K562 (cell line): ENCODE measurements around the gene MOG. TPM values are rescaled to one million over a fixed set of nuclear protein-coding genes. Genes with fewer than 3 reads are reported as not detected.

ENCODE experiments used
- BRD9 ChIP-seq: fragments of 450-650 bp; IDR thresholded peaks from 2 replicates; pipeline ENCODE4 v1.6.1; 2018; ENCODE audit warnings: low read depth; ENCODE audit not compliant: partially characterized antibody
- CREB1 ChIP-seq, 2 experiments: sonication (generic) in 1 of 2; formaldehyde crosslinking in 1 of 2; IDR thresholded peaks; 2 replicates each; pipeline versions ENCODE4 v1.6.1 to v1.8.0; 2012 to 2022; ENCODE audit warnings: inconsistent platforms in 1 of 2, mild to moderate bottlenecking in 1 of 2, missing genetic modification reagents in 1 of 2, moderate library complexity in 1 of 2
- CTCFL ChIP-seq: IDR thresholded peaks from 2 replicates; pipeline ENCODE4 v1.6.1; 2011; ENCODE audit warnings: borderline replicate concordance, low read depth, mild to moderate bottlenecking, moderate library complexity, low read length; ENCODE audit not compliant: insufficient read depth, poor library complexity, severe bottlenecking
- E2F5 ChIP-seq: sonication (generic); formaldehyde crosslinking; IDR thresholded peaks from 2 replicates; pipeline ENCODE4 v1.8.0; 2022; ENCODE audit warnings: mild to moderate bottlenecking, missing genetic modification reagents
- GABPB1 ChIP-seq: sonication (generic); formaldehyde crosslinking; IDR thresholded peaks from 2 replicates; pipeline ENCODE4 v1.8.0; 2022; ENCODE audit warnings: mild to moderate bottlenecking, missing genetic modification reagents
- GTF2A2 ChIP-seq: IDR thresholded peaks from 2 replicates; pipeline ENCODE4 v1.6.1; 2016; ENCODE audit warnings: mild to moderate bottlenecking, missing genetic modification characterization, missing compliant biosample characterization
- L3MBTL2 ChIP-seq: fragments of 450-650 bp; IDR thresholded peaks from 2 replicates; pipeline ENCODE4 v1.6.1; 2016; ENCODE audit warnings: mild to moderate bottlenecking, moderate library complexity
- MAX ChIP-seq: sonication (generic); formaldehyde crosslinking; IDR thresholded peaks from 2 replicates; pipeline ENCODE4 v1.9.0; 2022; ENCODE audit warnings: mild to moderate bottlenecking, missing genetic modification reagents
- MBD2 ChIP-seq: sonication (generic); IDR thresholded peaks from 2 replicates; pipeline ENCODE4 v1.6.1; 2016; ENCODE audit warnings: low read depth, borderline replicate concordance
- MTA1 ChIP-seq: fragments of 450-650 bp; IDR thresholded peaks from 2 replicates; pipeline ENCODE4 v1.6.1; 2017; ENCODE audit warnings: borderline replicate concordance
- NR2C1 ChIP-seq, 2 experiments: fragments of 450-650 bp; IDR thresholded peaks; 2 replicates each; pipeline ENCODE4 v1.6.1; 2017; ENCODE audit warnings: mild to moderate bottlenecking in 2 of 2, antibody characterized with exemption in 1 of 2, inconsistent platforms in 1 of 2, missing compliant biosample characterization in 1 of 2, missing genetic modification characterization in 1 of 2
- POLR2G ChIP-seq: fragments of 200-400 bp; formaldehyde crosslinking; IDR thresholded peaks from 2 replicates; pipeline ENCODE4 v1.6.1; 2017; ENCODE audit warnings: low read depth, mild to moderate bottlenecking, antibody characterized with exemption, low read length, moderate library complexity
- THAP7 ChIP-seq: fragments of 250-450 bp; sonication (Bioruptor Pico); IDR thresholded peaks from 2 replicates; pipeline ENCODE4 v1.5.0; 2021
- VEZF1 ChIP-seq: fragments of 200-800 bp; sonication (Bioruptor generic); IDR thresholded peaks from 2 replicates; pipeline ENCODE4 v1.6.1; 2017; ENCODE audit warnings: missing genetic modification characterization, missing compliant biosample characterization
- ZBTB12 ChIP-seq: fragments of 250-450 bp; sonication (Bioruptor Pico); IDR thresholded peaks from 2 replicates; pipeline ENCODE4 v1.4.0; 2020
- ZEB2 ChIP-seq: fragments of 450-650 bp; IDR thresholded peaks from 2 replicates; pipeline ENCODE4 v1.6.1; 2016
- ZNF280A ChIP-seq: fragments of 450-650 bp; IDR thresholded peaks from 2 replicates; pipeline ENCODE4 v1.6.1; 2018; ENCODE audit warnings: mild to moderate bottlenecking, low read depth; ENCODE audit not compliant: partially characterized antibody
- polyA plus RNA-seq, 8 experiments: library from polyadenylated mRNA; depleted of rRNA in 4 of 8; stranded (reverse) in 5 of 8; unstranded in 3 of 8; fragments of >200 nt; fragmentation: Nextera tagmentation in 2 of 8; fragmentation: Illumina TruSeq in 1 of 8; extraction: Ambion mirVana in 2 of 8; extraction: Trizol in 1 of 8; gene quantifications; 2 replicates each; pipeline versions ENCODE4 v1.2.1 to v1.2.3, GENCODE V29; 2011 to 2014; ENCODE audit warnings: inconsistent platforms in 1 of 8, missing spikeins in 1 of 8
- total RNA-seq, 7 experiments: library from RNA; depleted of rRNA in 6 of 7; stranded (reverse); fragments of >200 nt in 6 of 7; fragmentation: Illumina TruSeq in 2 of 7; extraction: Trizol in 2 of 7; gene quantifications; 2 replicates each; pipeline versions ENCODE4 v1.2.1 to v1.2.3, GENCODE V29; 2011 to 2021; ENCODE audit warnings: low replicate concordance in 1 of 7

MOG gene
- total and polyA plus RNA-seq, 9 of the 15 experiments (the other 6 are each of a cell fraction or from before 2014, with no cell fraction given) = not detected

- peak; percentile 39 for TF ChIP-seq VEZF1
- TF ChIP-seq E2F5 (CRISPR knock-in tag) = no peak
- TF ChIP-seq GABPB1 (CRISPR knock-in tag) = no peak; the same call in 1 of the 2 replicates
- peak; percentile 84 for TF ChIP-seq NR2C1 (IDR thresholded peaks at IDR 0.05)
- TF ChIP-seq NR2C1 (tag; IDR thresholded peaks at IDR 0.05) = peak; percentile 74
- TF ChIP-seq MBD2 = 0 out of 2 replicates have a peak, but pooled peaks have one; percentile 14
- peak; percentile 36; the same call in 1 of the 2 replicates for TF ChIP-seq MAX (CRISPR knock-in tag)
- 0 out of 2 replicates have a peak, but pooled peaks have one; percentile 59 for TF ChIP-seq GTF2A2 (tag)
- TF ChIP-seq L3MBTL2 = peak; percentile 52; the same call in 1 of the 2 replicates
- no peak for TF ChIP-seq THAP7
- TF ChIP-seq BRD9 = no peak
- TF ChIP-seq ZEB2 = no peak
- no peak for TF ChIP-seq ZNF280A
- TF ChIP-seq CREB1 (IDR thresholded peaks at IDR 0.05) = peak; percentile 93
- TF ChIP-seq CREB1 (CRISPR knock-in tag; IDR thresholded peaks at IDR 0.05) = peak; percentile 98
- peak; percentile 56; the same call in 1 of the 2 replicates for TF ChIP-seq POLR2G
- TF ChIP-seq CTCFL = peak; percentile 58
- peak; percentile 93 for TF ChIP-seq ZBTB12 (CRISPR knock-in tag)
- TF ChIP-seq MTA1 = peak; percentile 92
Measured at GRCh38 chr6:29649701-29650673, 6.9 kb upstream of the MOG start (continued).
